GM23338 (cell line): ENCODE results near the gene TXNL4B.

Experiments used
- CTCF ChIP-seq, 2 experiments: fragments of 200-600 bp in 1 of 2; sonication (generic) in 1 of 2; conservative IDR thresholded peaks; 2 replicates each; pipeline versions ENCODE4 v1.5.1 to v1.6.1; 2016 to 2017; ENCODE audit warnings: antibody characterized with exemption in 2 of 2, low read depth in 2 of 2, mild to moderate bottlenecking in 2 of 2, moderate library complexity in 1 of 2
- EZH2 ChIP-seq: fragments of 200-600 bp; sonication (generic); IDR thresholded peaks from one replicate; pipeline ENCODE4 v1.8.0; 2017; ENCODE audit warnings: antibody characterized with exemption, mild to moderate bottlenecking, low read depth; ENCODE audit not compliant: unreplicated experiment
- POLR2AphosphoS5 ChIP-seq: IDR thresholded peaks from 2 replicates; pipeline ENCODE4 v1.6.1; 2016; ENCODE audit warnings: antibody characterized with exemption, low read depth

GRCh38 chr16:72042157-72042660 is 51.2 kb downstream of the TXNL4B start:
- TF ChIP-seq EZH2 (no peak), CTCF (conservative IDR thresholded peaks at IDR 0.05; ENCODE audit: low read depth in 2 of 2) (no peak), POLR2AphosphoS5 (no peak)
